K562 (cell line): ENCODE data around the gene LIMS1.
"Not testable (repeated sequence)": the region's sequence is repeated elsewhere in the genome, so short reads cannot be mapped to it uniquely, and the experiment has no call there.

ENCODE experiments used
- CBX2 ChIP-seq: fragments of 200-600 bp; sonication (generic); IDR thresholded peaks from one replicate; pipeline ENCODE4 v1.6.1; 2012; ENCODE audit warnings: mild to moderate bottlenecking, low read length, inconsistent platforms; ENCODE audit not compliant: insufficient read depth, poor library complexity, severe bottlenecking
- CHD2 ChIP-seq: IDR thresholded peaks from 2 replicates; pipeline ENCODE4 v1.6.1; 2011; ENCODE audit warnings: low read depth, low read length
- DNMT1 ChIP-seq: fragments of 450-650 bp; IDR thresholded peaks from 2 replicates; pipeline ENCODE4 v1.6.1; 2016; ENCODE audit warnings: antibody characterized with exemption, mild to moderate bottlenecking
- EZH2 ChIP-seq: IDR thresholded peaks from 2 replicates; pipeline ENCODE4 v1.6.1; 2012; ENCODE audit warnings: low read depth, mild to moderate bottlenecking, inconsistent platforms, low read length, borderline replicate concordance
- NFIC ChIP-seq: fragments of 450-650 bp; IDR thresholded peaks from 2 replicates; pipeline ENCODE4 v1.6.1; 2017; ENCODE audit warnings: mild to moderate bottlenecking, inconsistent platforms
- NR1H2 ChIP-seq: sonication (generic); formaldehyde crosslinking; IDR thresholded peaks from 2 replicates; pipeline ENCODE4 v1.4.0; 2020; ENCODE audit warnings: mild to moderate bottlenecking, missing genetic modification reagents
- PHF21A ChIP-seq: fragments of 450-650 bp; IDR thresholded peaks from 2 replicates; pipeline ENCODE4 v1.6.1; 2017; ENCODE audit warnings: low read depth, borderline replicate concordance
- POLR2A ChIP-seq: fragments of 450-650 bp; conservative IDR thresholded peaks from 2 replicates; pipeline ENCODE4 v1.6.1; 2016

- TF ChIP-seq DNMT1, POLR2A, EZH2, CHD2, CBX2, NR1H2, PHF21A, NFIC: not testable (repeated sequence)
These were observed 22.3 kb downstream of the LIMS1 start for GRCh38 chr2:108556581-108556980.
